Measurements from ENCODE around the gene ANKRD44.

Gene ANKRD44

GRCh38 chr2:197204519-197205250 lies 105.9 kb downstream of the ANKRD44 start:
- no peak for DNase-seq

DNA sequence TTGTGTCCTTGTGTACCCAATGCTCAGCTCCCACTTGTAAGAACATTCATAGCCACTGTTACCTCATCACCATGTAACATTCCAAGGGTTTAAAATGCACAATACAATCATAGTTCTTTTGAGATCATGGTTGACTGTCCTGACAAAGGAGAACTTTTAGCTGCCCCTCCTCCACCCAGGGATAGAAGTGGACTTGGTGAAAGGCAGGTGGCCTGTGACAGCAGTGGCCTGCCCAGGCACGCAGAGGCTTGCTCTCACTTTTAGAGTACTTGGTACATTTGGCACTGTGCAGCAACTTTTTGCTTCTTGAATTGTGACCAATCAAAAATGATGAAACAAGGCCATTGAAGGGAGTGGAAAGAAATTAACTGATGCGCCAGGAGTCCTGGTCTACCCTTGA lies 108.7 kb downstream of the ANKRD44 start:
- DNase-seq = no peak

DNA sequence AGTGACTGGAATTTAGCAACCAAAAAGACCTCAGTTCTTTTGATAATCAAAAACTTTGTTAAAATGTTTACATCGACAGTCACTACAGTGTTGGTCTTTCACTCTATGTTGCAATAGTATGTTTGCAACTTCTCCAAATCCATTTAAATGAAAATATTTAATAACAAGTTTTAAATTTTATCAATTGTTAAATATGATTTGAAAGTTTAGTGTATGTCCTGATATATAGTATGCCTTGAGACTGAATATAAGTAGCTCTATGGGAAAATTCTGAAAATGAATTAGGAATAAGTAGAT lies 109.9 kb downstream of the ANKRD44 start:
- no peak for DNase-seq

GRCh38 chr2:197200051-197200761 lies 110.4 kb downstream of the ANKRD44 start:
- DNase-seq = no peak

DNA sequence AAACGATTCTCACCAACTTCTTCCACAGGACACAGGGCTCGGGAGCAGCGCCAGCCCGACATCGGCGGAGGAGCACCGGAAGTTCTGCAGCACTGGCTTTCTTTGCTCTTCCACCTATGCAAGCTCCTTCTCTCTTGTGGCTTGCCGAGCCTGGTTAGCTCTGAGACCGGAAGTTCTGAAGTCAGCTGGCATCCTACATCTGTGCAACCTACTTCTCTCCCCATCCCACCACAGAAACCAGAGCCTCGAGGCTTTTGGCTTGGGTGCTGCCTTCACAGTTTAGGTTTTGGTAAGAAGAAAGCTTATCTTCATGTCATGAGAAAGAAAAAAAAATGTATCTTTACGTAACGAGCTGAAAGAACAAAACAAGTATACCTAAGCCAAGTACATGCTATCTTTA lies 111.7 kb downstream of the ANKRD44 start:
- DNase-seq = peak; percentile 82

- DNase-seq = no peak
Measured at GRCh38 chr2:197197895-197198311, 112.7 kb downstream of the ANKRD44 start.

- no peak for DNase-seq
Measured at GRCh38 chr2:197196541-197197180, 113.9 kb downstream of the ANKRD44 start.

GRCh38 chr2:197195518-197195917 lies 115.1 kb downstream of the ANKRD44 start:
- DNase-seq = no peak

DNA sequence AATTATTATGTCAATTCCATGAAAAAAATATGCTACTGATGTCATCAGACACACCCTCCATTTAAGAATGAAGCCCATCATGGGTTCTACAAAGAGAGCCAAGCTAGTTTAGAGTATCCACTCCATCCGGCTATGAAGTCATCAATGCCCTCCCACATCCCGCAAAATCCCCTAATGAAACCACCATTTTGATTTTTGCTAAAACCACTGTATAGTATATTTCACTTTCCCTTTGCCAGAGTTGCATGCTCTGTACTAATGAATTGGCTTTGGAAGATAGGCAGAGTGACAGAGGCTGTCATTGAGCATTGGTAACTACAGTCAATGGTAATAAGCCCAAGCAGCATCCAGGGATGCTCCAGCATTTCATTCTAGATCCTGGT lies 118.6 kb downstream of the ANKRD44 start:
- no peak for DNase-seq

- no peak for DNase-seq
Measured at GRCh38 chr2:197191177-197191939, 119.2 kb downstream of the ANKRD44 start.

- DNase-seq = no peak
Measured at GRCh38 chr2:197190100-197190432, 120.5 kb downstream of the ANKRD44 start.

- no peak for DNase-seq
Measured at GRCh38 chr2:197189426-197190099, 121.0 kb downstream of the ANKRD44 start.

DNA sequence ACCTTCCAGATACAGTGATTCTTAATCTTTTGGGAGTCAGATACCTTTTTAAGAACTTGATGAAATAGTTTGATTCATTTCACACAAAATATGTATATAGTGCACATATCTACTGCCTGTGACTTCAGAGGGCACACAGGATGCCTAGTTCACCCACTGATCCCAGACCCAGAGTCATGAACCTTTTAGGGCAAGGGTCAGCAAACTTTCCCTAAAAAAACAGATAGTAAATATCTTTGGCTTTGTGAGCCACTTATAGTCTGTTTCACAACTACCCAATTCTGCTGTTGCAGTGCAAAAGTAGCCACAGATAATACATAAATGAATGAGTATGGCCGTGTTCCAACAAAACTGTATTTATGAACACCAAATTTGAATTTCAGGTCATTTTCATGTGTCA lies 124.9 kb downstream of the ANKRD44 start:
- DNase-seq = no peak

DNA sequence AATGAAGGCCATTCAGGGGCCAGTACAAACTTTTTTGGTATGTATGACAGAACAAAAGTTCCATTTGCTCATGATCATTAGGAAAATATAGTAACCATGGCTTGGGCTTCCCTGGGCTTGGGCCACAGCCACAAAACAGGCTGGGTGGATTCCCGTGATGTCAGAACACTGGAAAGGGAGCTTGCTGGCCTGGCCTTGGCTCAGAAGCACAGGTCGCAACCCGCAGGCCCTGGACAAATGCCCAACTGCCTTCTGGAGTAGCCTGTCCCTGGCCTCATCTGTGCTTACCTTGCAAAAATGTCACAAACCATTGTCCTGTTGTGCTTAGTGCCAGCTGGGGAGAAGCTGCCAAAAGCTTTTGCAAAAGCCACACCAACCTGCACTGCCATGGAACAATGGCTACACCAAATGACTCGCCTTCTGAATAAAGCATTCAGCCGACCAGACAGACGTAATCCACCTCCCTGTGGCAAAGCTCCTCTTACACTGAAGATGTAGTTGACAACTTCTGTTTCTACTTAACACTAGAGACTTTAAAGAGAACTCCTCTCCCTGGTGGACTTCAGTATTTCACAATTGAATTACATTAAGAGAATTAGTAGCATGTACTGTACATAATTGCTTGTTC lies 125.5 kb downstream of the ANKRD44 start:
- DNase-seq = no peak

GRCh38 chr2:197183355-197183754 lies 127.2 kb downstream of the ANKRD44 start:
- no peak for DNase-seq

GRCh38 chr2:197182668-197183067 lies 127.9 kb downstream of the ANKRD44 start:
- DNase-seq = no peak

DNA sequence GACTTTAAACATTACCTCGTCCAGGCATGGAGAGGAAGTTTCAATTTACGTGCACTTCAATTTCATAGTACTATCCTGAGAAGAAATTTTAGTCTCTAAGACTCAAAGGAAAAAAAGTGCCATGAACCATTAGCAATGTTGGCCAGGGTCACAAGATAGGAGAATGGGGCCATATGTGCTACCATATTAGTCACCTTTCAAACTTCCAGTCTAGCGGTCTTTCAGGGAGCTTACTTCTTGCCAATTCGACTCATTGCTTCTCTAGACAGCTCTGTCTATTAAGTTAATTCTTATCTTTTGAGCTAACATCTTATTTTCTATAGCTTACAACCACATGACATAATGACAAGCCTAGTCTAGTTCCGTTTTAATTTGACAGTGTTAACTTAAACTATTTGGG lies 129.1 kb downstream of the ANKRD44 start:
- no peak for DNase-seq

GRCh38 chr2:197179744-197180498 lies 130.7 kb downstream of the ANKRD44 start:
- no peak for DNase-seq

DNA sequence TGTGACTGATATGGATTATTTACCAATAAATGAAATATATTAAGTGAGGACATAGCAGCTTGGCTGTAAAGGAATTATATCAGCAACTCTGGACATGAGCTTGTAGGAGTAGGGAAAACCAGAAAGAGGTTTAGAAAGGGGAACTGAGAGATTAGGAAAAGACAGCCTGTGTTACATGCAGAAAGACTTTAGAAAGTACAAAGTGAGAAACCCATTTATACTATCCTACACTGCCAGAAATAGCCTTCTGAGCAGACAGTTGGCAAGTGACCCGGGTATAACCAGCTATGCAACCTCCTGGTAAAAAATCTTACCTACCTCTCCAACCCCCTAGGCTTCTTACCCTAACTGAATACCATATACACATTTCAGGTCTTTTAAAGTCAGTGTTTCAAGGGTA lies 134.1 kb downstream of the ANKRD44 start:
- DNase-seq = no peak

GRCh38 chr2:197174539-197175094 lies 136.0 kb downstream of the ANKRD44 start:
- no peak for DNase-seq

DNA sequence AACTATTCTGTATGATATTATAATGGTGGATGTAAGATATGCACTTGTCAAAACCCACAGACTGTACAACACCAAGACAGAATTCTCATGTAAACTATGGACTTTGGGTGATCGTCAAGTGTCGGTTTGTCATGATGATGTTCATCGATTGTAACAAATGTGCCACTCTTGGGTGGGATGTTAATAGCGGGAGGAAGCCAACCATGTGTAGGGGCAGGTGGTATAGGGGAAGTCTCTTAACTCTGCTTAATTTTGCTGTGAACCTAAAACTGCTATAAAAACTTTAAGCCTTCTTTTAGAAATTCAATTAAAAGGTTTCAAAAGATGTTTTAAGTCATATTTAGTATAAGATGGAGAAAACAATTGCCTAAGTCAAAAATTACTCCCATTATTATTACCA lies 139.0 kb downstream of the ANKRD44 start:
- no peak for DNase-seq

DNA sequence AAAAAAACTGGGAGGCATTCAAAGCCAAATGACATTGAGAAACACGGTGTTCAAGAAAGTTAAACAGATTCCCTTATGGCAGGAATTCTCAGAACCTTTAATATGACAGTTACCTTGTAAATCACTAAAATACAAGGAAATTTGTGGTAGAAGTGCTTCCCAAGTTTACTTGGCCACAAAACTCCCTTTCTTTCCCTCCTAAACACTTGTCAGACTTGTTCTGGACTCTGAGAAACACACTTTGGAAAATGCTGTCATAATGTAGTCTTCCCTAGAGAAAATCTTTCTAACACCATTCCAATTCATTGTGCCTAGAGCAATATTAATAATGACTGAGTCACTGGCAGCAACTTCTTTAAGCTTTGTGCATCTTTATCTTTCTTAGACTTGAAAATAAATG lies 140.4 kb downstream of the ANKRD44 start:
- DNase-seq = no peak
